NB4 (cell line): ENCODE measurements around the gene LRTM2.

ENCODE experiments used
- POLR2A ChIP-seq: IDR thresholded peaks from 2 replicates; pipeline ENCODE4 v1.6.1; 2011; ENCODE audit warnings: mild to moderate bottlenecking; ENCODE audit not compliant: insufficient read length; ENCODE audit errors: extremely low read depth
- TF ChIP-seq, protein P1 (sequence below): IDR thresholded peaks from one replicate; pipeline ENCODE4 v1.5.1; 2012; ENCODE audit warnings: low read depth, low read length

DNA sequence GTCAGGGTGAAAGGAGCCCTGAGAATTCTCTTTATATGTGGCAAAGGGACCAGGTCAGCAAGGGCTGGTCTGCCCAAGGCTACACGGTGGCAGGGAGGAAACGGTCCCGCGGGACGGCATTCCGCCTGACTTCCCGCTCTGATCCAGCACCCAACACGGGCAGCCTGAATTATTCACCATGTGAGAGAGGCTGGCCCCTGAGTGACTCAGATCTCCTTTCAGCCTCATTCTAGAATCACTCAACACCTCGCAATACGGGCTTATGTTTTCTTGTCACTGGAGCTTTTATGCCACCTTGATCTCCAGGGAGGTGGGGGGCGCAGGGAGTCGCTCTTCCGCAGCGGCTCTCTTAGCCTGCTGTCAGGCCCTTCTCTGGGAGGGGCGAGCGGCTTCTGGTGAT is 8.5 kb downstream of the LRTM2 start:
- TF ChIP-seq, protein P1, sequence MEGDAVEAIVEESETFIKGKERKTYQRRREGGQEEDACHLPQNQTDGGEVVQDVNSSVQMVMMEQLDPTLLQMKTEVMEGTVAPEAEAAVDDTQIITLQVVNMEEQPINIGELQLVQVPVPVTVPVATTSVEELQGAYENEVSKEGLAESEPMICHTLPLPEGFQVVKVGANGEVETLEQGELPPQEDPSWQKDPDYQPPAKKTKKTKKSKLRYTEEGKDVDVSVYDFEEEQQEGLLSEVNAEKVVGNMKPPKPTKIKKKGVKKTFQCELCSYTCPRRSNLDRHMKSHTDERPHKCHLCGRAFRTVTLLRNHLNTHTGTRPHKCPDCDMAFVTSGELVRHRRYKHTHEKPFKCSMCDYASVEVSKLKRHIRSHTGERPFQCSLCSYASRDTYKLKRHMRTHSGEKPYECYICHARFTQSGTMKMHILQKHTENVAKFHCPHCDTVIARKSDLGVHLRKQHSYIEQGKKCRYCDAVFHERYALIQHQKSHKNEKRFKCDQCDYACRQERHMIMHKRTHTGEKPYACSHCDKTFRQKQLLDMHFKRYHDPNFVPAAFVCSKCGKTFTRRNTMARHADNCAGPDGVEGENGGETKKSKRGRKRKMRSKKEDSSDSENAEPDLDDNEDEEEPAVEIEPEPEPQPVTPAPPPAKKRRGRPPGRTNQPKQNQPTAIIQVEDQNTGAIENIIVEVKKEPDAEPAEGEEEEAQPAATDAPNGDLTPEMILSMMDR: no peak
- no peak for TF ChIP-seq POLR2A
